ENCODE data around the gene MOK.

Gene MOK

DNA sequence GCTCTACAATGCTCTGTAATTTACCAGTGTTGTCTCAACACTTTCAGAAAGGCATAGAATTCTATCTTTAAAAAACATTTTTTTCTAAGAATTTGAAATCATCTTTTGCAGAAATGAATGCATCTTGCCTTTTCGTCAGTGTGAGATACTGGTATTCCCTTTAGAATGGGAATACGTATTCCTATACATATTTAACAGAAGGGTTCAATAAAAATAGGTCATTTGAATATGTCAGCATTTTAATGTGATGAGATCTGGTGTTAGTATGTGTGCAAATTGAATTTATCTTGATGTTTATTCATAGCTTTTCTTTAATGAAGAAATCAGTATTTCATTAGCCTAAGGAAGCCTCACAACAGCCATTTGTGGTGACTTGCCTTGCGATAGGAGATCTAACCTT is 121.1 kb downstream of the MOK start:
- DNase-seq (ENCODE audit: low read depth in 2 of 2, low spot score in 1 of 2) = no peak

DNA sequence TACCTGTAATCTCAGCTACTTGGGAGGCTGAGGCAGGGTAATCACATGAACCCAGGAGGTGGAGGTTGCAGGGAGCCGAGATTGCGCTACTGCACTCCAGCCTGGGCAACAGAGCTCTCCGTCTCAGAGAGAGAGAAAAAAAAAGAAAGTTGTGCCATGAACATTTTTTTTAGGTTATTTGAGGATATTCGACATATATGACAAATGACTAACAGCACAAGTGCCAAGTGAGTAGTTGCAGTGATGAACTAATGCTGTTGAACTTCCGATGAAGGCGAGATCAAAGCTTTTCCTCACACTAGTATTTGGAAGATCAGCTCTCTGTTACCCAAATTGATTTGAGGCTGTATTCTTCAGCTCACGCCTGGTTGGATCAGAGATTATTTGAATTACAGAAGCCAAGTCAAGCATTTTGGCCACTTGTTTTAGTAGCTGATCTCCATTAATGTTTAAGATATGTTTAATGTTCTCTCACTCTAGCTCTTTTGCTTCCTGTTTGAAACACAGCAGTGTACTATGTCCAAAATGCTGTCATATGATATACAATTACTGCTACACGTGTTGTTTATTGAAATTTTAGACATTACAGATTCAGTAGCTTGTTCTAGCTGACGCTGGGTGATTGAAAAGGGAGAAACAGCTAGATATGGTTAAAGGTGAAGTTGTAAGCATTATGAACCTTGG is 121.9 kb downstream of the MOK start:
- DNase-seq (ENCODE audit: low read depth in 2 of 2, low spot score in 1 of 2) = no peak

DNA sequence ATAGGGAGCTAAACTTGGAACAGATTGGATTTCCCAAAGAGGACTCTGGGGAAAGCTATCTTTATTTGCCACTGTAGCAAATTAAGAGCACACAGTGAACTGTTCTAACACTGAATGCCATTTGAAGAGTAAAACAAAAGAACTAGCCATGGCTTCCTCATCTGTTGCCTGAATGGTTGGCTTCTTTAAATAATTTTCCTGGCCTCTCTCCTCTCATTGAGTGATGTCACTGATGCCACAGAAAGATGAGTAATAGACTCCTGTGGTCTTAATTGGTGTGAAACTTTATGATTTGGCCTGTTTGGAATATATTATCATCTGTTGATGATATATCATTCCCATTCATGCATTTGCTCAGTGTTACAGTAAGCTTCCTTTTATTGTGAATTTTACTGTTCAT is 122.8 kb downstream of the MOK start:
- no peak for DNase-seq (ENCODE audit: low read depth in 2 of 2, low spot score in 1 of 2)

DNA sequence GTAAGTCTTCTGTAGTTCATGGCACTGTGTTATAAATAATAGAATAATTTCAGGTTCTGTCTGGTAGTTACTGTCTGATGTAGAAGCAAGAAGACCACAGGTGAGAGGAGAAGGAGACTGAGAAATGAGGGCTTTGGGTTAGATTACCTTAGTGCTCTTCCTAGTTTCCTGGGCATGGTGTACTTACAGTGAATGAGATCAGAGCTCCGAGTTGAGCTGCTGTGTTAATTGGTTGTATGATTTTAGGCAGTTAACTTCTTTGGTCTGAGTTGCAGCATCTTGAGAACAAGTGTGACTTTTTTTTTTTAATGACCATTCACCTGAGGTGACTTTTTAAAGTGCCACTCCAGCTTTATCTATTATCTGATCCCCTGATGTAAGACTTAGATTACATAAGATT is 123.8 kb downstream of the MOK start:
- no peak for DNase-seq (ENCODE audit: low read depth in 2 of 2, low spot score in 1 of 2)

DNA sequence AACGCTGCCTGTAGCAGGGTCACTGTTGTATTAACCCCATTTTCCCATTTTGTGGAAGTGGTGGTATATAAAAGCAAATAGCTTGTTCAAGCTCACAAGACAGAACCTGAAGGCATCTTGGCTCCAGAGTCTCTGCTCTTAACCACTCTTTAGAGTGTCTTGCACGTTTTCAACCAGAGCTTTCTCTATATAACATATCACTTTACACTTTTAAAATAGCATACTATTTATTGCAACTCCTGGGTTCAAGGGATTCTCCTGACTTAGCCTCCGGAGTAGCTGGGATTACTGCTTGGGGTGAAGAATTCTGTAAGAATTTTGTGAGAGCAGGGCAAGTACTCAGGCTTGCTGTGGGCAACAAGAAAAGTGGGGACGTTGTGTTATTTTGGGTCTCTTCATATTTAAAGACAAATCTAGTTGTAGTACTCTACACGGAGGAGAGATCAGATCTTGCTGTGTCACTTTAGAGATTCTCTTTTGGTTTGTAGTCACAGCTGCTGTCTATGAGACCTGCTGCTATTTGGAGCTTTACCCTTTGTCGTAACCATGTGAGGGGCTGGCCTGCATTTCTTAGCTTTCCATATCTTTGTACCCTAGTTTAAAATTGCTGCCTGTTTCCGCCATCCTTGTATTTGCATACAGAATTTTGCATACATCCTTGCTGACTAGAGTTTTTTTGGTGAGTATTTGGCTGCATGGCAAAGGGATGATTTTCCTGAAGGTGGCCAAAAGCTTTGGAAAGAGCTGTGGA is 124.5 kb downstream of the MOK start:
- no peak for DNase-seq (ENCODE audit: low read depth in 2 of 2, low spot score in 1 of 2)
